GM12875 (cell line): Measurements from ENCODE around the gene RAB27B.
"Not testable (repeated sequence)": the region's sequence is repeated elsewhere in the genome, so short reads cannot be mapped to it uniquely, and the experiment has no call there.

ENCODE experiments used
- H3K4me3 ChIP-seq: one replicate; pipeline ENCODE4 v1.5.1; 2011; ENCODE audit warnings: low read depth, low read length, control low read depth
- TF ChIP-seq, protein P1 (sequence below): IDR thresholded peaks from 2 replicates; pipeline ENCODE4 v1.5.1; 2011; ENCODE audit warnings: low read depth, mild to moderate bottlenecking, control low read depth, inconsistent platforms, low read length, moderate library complexity, borderline replicate concordance; ENCODE audit not compliant: insufficient read depth

RAB27B gene

DNA sequence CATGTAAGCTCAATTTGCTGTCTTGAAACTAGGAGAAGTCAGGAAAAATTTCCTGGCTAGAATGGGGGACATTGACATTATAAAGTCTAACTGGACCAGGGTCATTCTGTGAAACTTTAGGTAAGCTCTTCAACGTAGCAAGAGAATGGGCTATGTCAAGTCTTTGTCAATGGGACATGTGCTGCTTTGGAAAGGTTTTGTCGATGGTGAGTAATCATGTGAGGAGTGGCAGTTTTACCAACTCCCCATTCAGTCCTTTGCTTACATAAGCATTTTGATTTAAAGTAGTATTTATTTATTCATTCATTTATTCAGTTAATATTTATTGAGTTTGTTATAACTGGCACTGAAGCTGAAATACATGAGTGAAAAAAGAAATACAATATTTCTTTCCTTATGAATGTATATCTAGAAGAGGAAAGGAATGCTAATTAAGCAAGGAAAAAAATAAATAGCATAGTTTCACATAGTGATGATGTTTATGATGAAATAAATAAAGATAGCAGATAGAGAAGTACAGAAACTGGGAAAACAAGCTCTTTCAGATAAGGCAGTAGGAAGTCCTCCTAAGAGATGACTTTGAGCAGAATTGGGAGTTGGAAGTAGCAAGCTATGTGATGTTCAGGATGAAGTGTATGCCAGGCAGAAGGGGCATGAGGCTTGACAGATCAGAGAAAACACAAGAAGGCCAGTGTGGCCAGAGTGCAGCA lies 25.4 kb upstream of the RAB27B start:
- H3K4me3 ChIP-seq: no peak overlapping the region
- TF ChIP-seq, protein P1, sequence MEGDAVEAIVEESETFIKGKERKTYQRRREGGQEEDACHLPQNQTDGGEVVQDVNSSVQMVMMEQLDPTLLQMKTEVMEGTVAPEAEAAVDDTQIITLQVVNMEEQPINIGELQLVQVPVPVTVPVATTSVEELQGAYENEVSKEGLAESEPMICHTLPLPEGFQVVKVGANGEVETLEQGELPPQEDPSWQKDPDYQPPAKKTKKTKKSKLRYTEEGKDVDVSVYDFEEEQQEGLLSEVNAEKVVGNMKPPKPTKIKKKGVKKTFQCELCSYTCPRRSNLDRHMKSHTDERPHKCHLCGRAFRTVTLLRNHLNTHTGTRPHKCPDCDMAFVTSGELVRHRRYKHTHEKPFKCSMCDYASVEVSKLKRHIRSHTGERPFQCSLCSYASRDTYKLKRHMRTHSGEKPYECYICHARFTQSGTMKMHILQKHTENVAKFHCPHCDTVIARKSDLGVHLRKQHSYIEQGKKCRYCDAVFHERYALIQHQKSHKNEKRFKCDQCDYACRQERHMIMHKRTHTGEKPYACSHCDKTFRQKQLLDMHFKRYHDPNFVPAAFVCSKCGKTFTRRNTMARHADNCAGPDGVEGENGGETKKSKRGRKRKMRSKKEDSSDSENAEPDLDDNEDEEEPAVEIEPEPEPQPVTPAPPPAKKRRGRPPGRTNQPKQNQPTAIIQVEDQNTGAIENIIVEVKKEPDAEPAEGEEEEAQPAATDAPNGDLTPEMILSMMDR: no peak

DNA sequence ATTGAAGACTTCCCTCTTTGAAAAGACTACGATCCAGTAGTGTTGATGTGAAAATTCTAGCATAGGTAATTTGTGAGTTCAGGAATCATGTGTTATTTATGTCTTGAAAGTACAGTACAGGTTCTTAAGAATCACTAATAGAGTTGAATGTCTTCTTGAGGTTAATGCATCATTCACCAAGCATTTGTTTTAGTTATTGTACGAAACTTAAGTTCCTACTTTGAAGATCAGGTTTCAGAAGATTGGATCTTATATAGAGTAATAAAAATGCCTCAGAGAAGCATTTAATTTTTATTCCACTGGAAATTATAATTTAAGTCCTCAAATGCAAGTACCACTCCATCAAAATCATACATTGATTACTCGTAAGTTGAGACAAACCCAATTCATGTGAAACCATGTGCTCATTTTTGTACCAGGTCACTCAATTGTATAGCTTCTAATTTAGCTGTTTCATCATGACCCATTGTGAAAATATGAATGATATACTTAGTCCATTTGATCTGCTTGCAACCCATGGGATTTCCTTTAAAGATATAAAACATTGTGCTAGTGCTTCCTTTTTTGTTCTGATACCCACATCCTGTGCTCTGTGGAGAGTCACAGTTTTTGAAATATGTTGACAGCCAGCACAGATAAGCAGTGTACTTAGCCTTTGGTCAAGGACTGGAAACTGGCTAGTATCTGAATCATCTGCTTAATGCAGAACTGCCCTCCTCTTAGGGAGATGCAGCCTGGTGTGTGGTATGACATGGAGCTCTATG lies 22.5 kb upstream of the RAB27B start:
- TF ChIP-seq, protein P1: no peak
- no peak overlapping the region for H3K4me3 ChIP-seq

DNA sequence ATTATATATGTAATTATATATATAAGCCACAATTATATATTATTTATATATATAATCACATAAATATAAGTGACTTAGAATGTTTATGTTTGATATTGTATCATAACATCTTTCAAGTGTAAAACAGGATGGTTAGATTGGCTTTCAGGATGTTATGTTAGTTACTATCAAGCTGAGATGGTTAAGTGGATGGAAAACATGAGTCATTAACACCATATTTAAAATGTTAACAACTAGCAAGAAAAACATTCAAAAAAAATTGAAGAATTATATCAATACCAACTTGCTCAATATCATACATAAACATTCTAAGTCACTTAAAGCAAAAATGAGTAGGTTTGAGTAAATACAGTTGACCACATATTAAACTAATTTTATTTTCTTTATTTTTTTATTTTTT lies 21.8 kb upstream of the RAB27B start:
- TF ChIP-seq, protein P1: no peak

DNA sequence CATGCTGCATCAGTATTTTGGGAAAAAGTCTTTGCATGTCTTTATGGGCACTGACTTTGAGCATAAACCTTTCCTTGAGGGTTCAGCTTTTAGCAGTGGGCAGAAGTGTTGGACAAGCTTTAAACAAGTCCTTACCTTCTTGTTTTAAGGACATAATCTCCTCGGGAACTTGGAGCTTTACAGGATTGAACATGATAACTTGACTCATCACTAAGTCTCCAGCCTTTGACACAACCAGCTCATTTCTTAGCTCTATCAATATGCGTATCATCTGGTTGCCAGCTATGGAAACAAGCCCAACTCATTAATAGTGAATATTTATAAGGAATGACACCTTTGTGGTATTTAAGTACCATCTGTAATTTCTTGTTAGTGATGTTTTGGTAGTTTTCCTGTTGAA lies 21.0 kb upstream of the RAB27B start:
- TF ChIP-seq, protein P1: no peak
- no peak overlapping the region for H3K4me3 ChIP-seq

More for the DNA sequence above, 21.8 kb upstream of the RAB27B start:
- no peak overlapping the region for H3K4me3 ChIP-seq

DNA sequence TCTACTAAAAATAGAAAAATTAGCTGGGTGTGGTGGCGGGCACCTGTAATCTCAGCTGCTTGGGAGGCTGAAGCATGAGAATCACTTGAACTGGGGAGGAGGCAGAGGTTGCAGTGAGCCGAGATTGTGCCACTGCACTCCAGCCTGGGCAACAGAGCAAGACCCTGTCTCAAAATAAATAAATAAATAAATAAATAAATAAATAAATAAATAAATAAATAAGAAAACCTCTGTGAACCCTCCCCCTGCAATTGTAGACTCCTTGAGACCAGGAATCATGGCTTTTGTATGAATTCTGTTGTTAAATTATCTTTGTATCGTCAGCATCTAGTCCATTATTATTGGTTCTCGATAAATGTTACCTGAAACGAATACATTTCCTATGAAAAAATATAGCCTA lies 17.6 kb upstream of the RAB27B start:
- not testable (repeated sequence) for H3K4me3 ChIP-seq

DNA sequence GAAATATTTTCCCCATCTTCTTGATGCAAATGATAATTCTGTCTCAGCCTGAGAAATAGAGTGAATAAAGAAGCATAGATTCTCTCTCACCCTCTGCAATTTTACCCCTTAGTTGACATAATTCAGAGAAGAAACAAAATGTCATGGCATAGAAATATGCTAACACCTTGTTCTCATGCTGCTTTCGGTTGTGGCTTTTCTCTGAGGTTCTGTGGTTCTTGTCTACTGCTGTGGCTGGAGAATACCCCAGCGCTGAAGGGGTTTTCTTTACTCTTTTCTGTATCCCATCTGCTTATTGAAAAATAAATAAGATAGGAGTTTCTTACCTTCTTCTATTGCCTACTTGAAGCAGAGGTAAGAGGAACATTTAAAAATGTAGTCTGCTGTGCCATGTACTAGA lies 15.4 kb upstream of the RAB27B start:
- TF ChIP-seq, protein P1: no peak
- no peak overlapping the region for H3K4me3 ChIP-seq

DNA sequence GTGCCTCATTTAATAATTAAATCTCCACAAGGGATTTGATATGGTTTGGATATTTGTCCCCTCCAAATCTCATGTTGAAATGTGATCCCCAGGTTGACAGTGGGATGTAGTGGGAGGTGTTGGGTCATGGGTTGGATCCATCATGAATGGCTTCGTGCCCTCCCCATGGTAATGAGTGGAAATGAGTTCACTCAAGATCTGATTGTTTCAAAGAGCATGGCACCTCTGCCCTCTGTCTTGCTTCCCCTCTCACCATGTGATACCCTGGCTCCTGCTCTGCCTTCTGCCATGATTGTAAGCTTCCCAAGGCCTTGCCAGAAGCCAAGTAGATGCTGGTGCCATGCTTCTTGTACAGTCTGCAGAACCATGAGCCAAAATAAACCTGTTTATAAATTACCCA lies 15.0 kb upstream of the RAB27B start:
- TF ChIP-seq, protein P1: no peak

More for the DNA sequence above, 15.0 kb upstream of the RAB27B start:
- H3K4me3 ChIP-seq: no peak overlapping the region
